GM23338 (cell line): ENCODE data around the gene ANP32A. TPM values are rescaled to one million over a fixed set of nuclear protein-coding genes. Genes with fewer than 3 reads are reported as not detected.

Experiments used
- ATAC-seq: fragments of 200-7000 bp; cut with Tn5 transposase; 3 replicates; pipeline ENCODE4 v1.9.1; 2020
- DNase-seq: peaks from one replicate; pipeline ENCODE4 v3.0.0-alpha.2; 2015; ENCODE audit warnings: low spot score
- H2AFZ ChIP-seq: fragments of 200-600 bp; sonication (generic); 2 replicates; pipeline ENCODE4 v1.8.0; 2016; ENCODE audit warnings: antibody characterized with exemption, mild to moderate bottlenecking, moderate library complexity
- H3F3A ChIP-seq: fragments of 200-600 bp; sonication (generic); replicated peaks from 2 replicates; pipeline ENCODE4 v1.8.0; 2017; ENCODE audit warnings: antibody characterized with exemption, mixed run types, low read depth
- H3K27ac ChIP-seq: fragments of 200-600 bp; sonication (generic); 2 replicates; pipeline ENCODE4 v1.6.1; 2016; ENCODE audit warnings: low read depth
- H3K27me3 ChIP-seq: fragments of 200-600 bp; sonication (generic); 2 replicates; pipeline ENCODE4 v1.8.0; 2016; ENCODE audit warnings: mild to moderate bottlenecking, mixed run types, moderate library complexity; ENCODE audit not compliant: insufficient read depth
- H3K36me3 ChIP-seq: fragments of 200-600 bp; sonication (generic); 2 replicates; pipeline ENCODE4 v1.8.0; 2016; ENCODE audit warnings: mild to moderate bottlenecking; ENCODE audit not compliant: insufficient read depth
- H3K4me1 ChIP-seq: fragments of 200-600 bp; sonication (generic); 2 replicates; pipeline ENCODE4 v1.8.0; 2016; ENCODE audit warnings: mild to moderate bottlenecking, moderate library complexity; ENCODE audit not compliant: insufficient read depth
- H3K4me2 ChIP-seq: fragments of 200-600 bp; sonication (generic); 2 replicates; pipeline ENCODE4 v1.7.1; 2017; ENCODE audit warnings: mixed run types
- H3K4me3 ChIP-seq: fragments of 200-600 bp; sonication (generic); 2 replicates; pipeline ENCODE4 v1.6.1; 2016; ENCODE audit warnings: mixed run types
- H3K79me2 ChIP-seq: fragments of 200-600 bp; sonication (generic); replicated peaks from 2 replicates; pipeline ENCODE4 v1.8.0; 2017; ENCODE audit warnings: mild to moderate bottlenecking; ENCODE audit not compliant: insufficient read depth
- H3K9me2 ChIP-seq: fragments of 200-600 bp; sonication (generic); 2 replicates; pipeline ENCODE4 v1.8.0; 2017; ENCODE audit not compliant: insufficient read depth
- H4K20me1 ChIP-seq: fragments of 200-600 bp; sonication (generic); replicated peaks from 2 replicates; pipeline ENCODE4 v1.8.0; 2017; ENCODE audit warnings: mild to moderate bottlenecking; ENCODE audit not compliant: insufficient read depth
- H3K27ac Mint-ChIP-seq: 2 replicates; pipeline ENCODE4 v1.8.0; 2020; ENCODE audit warnings: inconsistent platforms, mild to moderate bottlenecking, moderate library complexity, mixed read lengths
- H3K27me3 Mint-ChIP-seq: 3 replicates; pipeline ENCODE4 v1.8.0; 2022; ENCODE audit warnings: low read depth, mild to moderate bottlenecking, moderate library complexity, mixed read lengths, inconsistent platforms; ENCODE audit not compliant: insufficient read depth, poor library complexity
- H3K36me3 Mint-ChIP-seq: 3 replicates; pipeline ENCODE4 v1.8.0; 2021; ENCODE audit warnings: low read depth, mild to moderate bottlenecking, inconsistent platforms, moderate library complexity, mixed read lengths
- H3K4me1 Mint-ChIP-seq: 3 replicates; pipeline ENCODE4 v1.8.0; 2020; ENCODE audit warnings: mild to moderate bottlenecking, inconsistent platforms, mixed read lengths
- H3K4me3 Mint-ChIP-seq: 3 replicates; pipeline ENCODE4 v1.8.0; 2021; ENCODE audit warnings: moderate library complexity, mild to moderate bottlenecking, inconsistent platforms, mixed read lengths
- H3K9me3 Mint-ChIP-seq: 3 replicates; pipeline ENCODE4 v1.8.0; 2020; ENCODE audit warnings: moderate library complexity, mild to moderate bottlenecking, inconsistent platforms, mixed read lengths
- CREB1 ChIP-seq: fragments of 250-450 bp; sonication (Bioruptor Pico); IDR thresholded peaks from 2 replicates; pipeline ENCODE4 v1.5.0; 2020; ENCODE audit warnings: low read depth, mild to moderate bottlenecking, moderate library complexity
- ETS1 ChIP-seq: IDR thresholded peaks from 2 replicates; pipeline ENCODE4 v1.6.1; 2016; ENCODE audit warnings: antibody characterized with exemption
- EZH2 ChIP-seq: fragments of 200-600 bp; sonication (generic); IDR thresholded peaks from one replicate; pipeline ENCODE4 v1.8.0; 2017; ENCODE audit warnings: antibody characterized with exemption, mild to moderate bottlenecking, low read depth; ENCODE audit not compliant: unreplicated experiment
- EZH2phosphoT487 ChIP-seq: fragments of 200-600 bp; sonication (generic); IDR thresholded peaks from one replicate; pipeline ENCODE4 v1.8.1; 2018; ENCODE audit warnings: antibody characterized with exemption; ENCODE audit not compliant: unreplicated experiment
- JUNB ChIP-seq: IDR thresholded peaks from one replicate; pipeline ENCODE4 v1.6.1; 2016; ENCODE audit warnings: antibody characterized with exemption; ENCODE audit not compliant: unreplicated experiment
- NANOG ChIP-seq: IDR thresholded peaks from 2 replicates; pipeline ENCODE4 v1.6.1; 2016; ENCODE audit warnings: antibody characterized with exemption, borderline replicate concordance
- POLR2AphosphoS5 ChIP-seq: IDR thresholded peaks from 2 replicates; pipeline ENCODE4 v1.6.1; 2016; ENCODE audit warnings: antibody characterized with exemption, low read depth
- REST ChIP-seq: IDR thresholded peaks from one replicate; pipeline ENCODE4 v1.6.1; 2018; ENCODE audit warnings: antibody characterized with exemption; ENCODE audit not compliant: unreplicated experiment
- STAT1 ChIP-seq: IDR thresholded peaks from one replicate; pipeline ENCODE4 v1.6.1; 2016; ENCODE audit warnings: antibody characterized with exemption; ENCODE audit not compliant: unreplicated experiment
- ZNF114 ChIP-seq: fragments of 250-450 bp; sonication (Bioruptor Pico); IDR thresholded peaks from 2 replicates; pipeline ENCODE4 v1.5.0; 2020; ENCODE audit warnings: mild to moderate bottlenecking, moderate library complexity
- ZNF331 ChIP-seq: fragments of 250-450 bp; sonication (Bioruptor Pico); IDR thresholded peaks from 2 replicates; pipeline ENCODE4 v1.5.0; 2020; ENCODE audit warnings: low read depth, mild to moderate bottlenecking, moderate library complexity
- ZNF462 ChIP-seq: fragments of 250-450 bp; sonication (Bioruptor Pico); IDR thresholded peaks from 2 replicates; pipeline ENCODE4 v1.5.0; 2020; ENCODE audit warnings: mild to moderate bottlenecking, moderate library complexity
- polyA plus RNA-seq: library from polyadenylated mRNA; unstranded; fragments of >200 nt; fragmentation: Nextera tagmentation; extraction: Ambion mirVana; gene quantifications from 2 replicates; pipeline ENCODE4 v1.2.1, GENCODE V29; 2016
- total RNA-seq: library from RNA; depleted of rRNA; stranded (reverse); fragments of >200 nt; shearing (Covaris generic); gene quantifications from 2 replicates; pipeline ENCODE4 v1.2.3, GENCODE V29; 2014
- TF ChIP-seq, protein P1 (sequence below), 2 experiments: fragments of 200-600 bp in 1 of 2; sonication (generic) in 1 of 2; conservative IDR thresholded peaks; 2 replicates each; pipeline versions ENCODE4 v1.5.1 to v1.6.1; 2016 to 2017; ENCODE audit warnings: antibody characterized with exemption in 2 of 2, low read depth in 2 of 2, mild to moderate bottlenecking in 2 of 2, moderate library complexity in 1 of 2

The ANP32A gene
- total and polyA plus RNA-seq, 2 experiments from 2014 or later = 204 to 304 TPM

DNA sequence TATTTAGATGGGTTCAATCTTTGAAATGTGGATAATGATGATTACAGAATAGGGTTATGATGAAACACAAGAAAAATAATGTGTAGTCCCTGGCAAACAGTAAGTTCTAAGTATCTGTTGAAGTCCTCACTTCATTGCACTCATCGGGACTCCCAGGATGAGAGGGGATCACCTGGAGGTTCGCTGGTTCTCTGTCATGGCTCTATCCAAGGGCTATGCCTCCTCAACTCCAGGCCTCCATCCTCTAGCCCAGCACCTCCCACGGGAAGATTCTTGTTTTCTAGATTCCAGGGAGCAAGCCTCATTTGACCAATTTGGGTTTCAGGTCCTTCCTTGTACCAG lies 45.5 kb downstream of the ANP32A start (continued):
- no peak for TF ChIP-seq STAT1

DNA sequence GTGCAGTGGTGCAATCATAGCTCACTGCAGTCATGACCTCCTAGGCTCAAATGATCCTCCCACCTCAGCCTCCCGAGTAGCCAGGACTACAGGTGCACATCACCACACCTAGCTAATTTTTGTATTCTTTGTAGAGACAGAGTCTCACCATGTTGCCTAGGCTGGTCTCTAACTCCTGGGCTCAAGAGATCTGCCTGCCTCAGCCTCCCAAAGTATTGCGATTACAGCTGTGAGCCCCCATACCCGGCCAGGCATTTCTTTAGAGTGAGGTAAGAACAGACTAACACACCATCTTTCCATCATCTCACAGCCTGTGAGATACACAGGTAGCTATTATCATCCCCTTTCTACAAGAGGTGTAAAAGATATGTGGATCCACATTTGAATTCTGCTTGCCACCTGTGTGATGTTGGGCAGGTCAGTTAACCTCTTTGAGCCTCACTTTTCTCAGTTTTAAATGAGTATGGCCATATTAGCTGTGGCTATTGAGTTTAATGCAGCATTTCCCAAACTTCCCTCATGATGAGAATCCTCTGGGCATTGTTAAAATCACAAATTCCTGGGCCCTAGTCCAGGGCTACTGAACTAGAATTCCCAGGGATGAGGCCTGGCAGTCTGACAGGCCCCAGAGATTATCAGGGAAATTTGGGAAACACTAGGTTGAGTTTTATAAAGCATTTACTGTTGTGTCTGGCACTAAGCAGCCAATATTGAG lies 46.0 kb downstream of the ANP32A start:
- Histone ChIP-seq H3K4me1 (no peaks in the 10 kb centered on the region), H3K4me3 (no peak overlapping the region), H4K20me1 (no peaks in the 10 kb centered on the region), H3K27ac (no peak overlapping the region), H3K9me2 (0 out of 2 replicates have a peak, but pooled peaks cover 2% of the 10 kb centered on the region), H3K36me3 (no peaks in the 10 kb centered on the region; the same call in none of the 2 replicates), H3K79me2 (no peaks in the 10 kb centered on the region), H3K27me3 (no peaks in the 10 kb centered on the region), H3K4me2 (no peak overlapping the region), H2AFZ (no peak overlapping the region), H3F3A (no peaks in the 10 kb centered on the region)
- DNase-seq (no peak), ATAC-seq (no peak)
- H3K27ac Mint-ChIP-seq = no peak overlapping the region
- peaks cover 5% of the 10 kb centered on the region; the same call in 2 of the 3 replicates for H3K4me1 Mint-ChIP-seq
- peaks cover 9% of the 10 kb centered on the region for H3K27me3 Mint-ChIP-seq
- H3K9me3 Mint-ChIP-seq = no peaks in the 10 kb centered on the region; the same call in 2 of the 3 replicates
- H3K4me3 Mint-ChIP-seq = no peak overlapping the region
- peaks cover 23% of the 10 kb centered on the region for H3K36me3 Mint-ChIP-seq
- TF ChIP-seq NANOG (no peak), CREB1 (CRISPR knock-in tag) (no peak), REST (no peak), POLR2AphosphoS5 (no peak), STAT1 (no peak), JUNB (no peak), ETS1 (no peak), EZH2 (no peak), ZNF331 (CRISPR knock-in tag) (no peak), EZH2phosphoT487 (no peak), ZNF114 (no peak), ZNF462 (CRISPR knock-in tag) (no peak)
- TF ChIP-seq, protein P1, sequence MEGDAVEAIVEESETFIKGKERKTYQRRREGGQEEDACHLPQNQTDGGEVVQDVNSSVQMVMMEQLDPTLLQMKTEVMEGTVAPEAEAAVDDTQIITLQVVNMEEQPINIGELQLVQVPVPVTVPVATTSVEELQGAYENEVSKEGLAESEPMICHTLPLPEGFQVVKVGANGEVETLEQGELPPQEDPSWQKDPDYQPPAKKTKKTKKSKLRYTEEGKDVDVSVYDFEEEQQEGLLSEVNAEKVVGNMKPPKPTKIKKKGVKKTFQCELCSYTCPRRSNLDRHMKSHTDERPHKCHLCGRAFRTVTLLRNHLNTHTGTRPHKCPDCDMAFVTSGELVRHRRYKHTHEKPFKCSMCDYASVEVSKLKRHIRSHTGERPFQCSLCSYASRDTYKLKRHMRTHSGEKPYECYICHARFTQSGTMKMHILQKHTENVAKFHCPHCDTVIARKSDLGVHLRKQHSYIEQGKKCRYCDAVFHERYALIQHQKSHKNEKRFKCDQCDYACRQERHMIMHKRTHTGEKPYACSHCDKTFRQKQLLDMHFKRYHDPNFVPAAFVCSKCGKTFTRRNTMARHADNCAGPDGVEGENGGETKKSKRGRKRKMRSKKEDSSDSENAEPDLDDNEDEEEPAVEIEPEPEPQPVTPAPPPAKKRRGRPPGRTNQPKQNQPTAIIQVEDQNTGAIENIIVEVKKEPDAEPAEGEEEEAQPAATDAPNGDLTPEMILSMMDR (conservative IDR thresholded peaks at IDR 0.05; ENCODE audit: low read depth in 2 of 2) = no peak
